ENCODE data around the gene NOS3. TPM values are rescaled to one million over a fixed set of nuclear protein-coding genes. Genes with fewer than 3 reads are reported as not detected.

The NOS3 gene
- polyA plus RNA-seq, 1 donor = 8.7 TPM

GRCh38 chr7:150978126-150978789 lies 12.6 kb upstream of the NOS3 start, which contains the start of gene KCNH2:
TSS of gene KCNH2 (minus strand) at chr7:150978321. CDS start at chr7:150977913, 408 bp downstream.
- peak; percentile 69 for DNase-seq

GRCh38 chr7:150979713-150980390 lies 11.0 kb upstream of the NOS3 start:
- no peak for DNase-seq

GRCh38 chr7:150980663-150981062 lies 10.2 kb upstream of the NOS3 start:
- DNase-seq = no peak

- DNase-seq = no peak
Measured at GRCh38 chr7:150981644-150982043, 9.2 kb upstream of the NOS3 start.

- no peak for DNase-seq
Measured at GRCh38 chr7:150982351-150982750, 8.5 kb upstream of the NOS3 start.

GRCh38 chr7:150983893-150984368 lies 6.9 kb upstream of the NOS3 start:
- DNase-seq = no peak

- DNase-seq = no peak
Measured at GRCh38 chr7:150986099-150986512, 4.7 kb upstream of the NOS3 start.

GRCh38 chr7:150986556-150986955 lies 4.3 kb upstream of the NOS3 start:
- no peak for DNase-seq

GRCh38 chr7:150988230-150989226 lies 2.3 kb upstream of the NOS3 start:
- no peak for DNase-seq

GRCh38 chr7:150989456-150989855 lies 1.4 kb upstream of the NOS3 start:
- DNase-seq = no peak

GRCh38 chr7:150992051-150992640 lies 1.3 kb downstream of the NOS3 start:
- DNase-seq = no peak

GRCh38 chr7:150992833-150993302 lies 2.1 kb downstream of the NOS3 start:
- DNase-seq = no peak

- no peak for DNase-seq
Measured at GRCh38 chr7:150993511-150993910, 2.7 kb downstream of the NOS3 start.

GRCh38 chr7:150994141-150994837 lies 3.5 kb downstream of the NOS3 start:
- no peak for DNase-seq

GRCh38 chr7:150994838-150995510 lies 4.2 kb downstream of the NOS3 start:
- DNase-seq = no peak

GRCh38 chr7:150996376-150997074 lies 5.7 kb downstream of the NOS3 start:
- no peak for DNase-seq

GRCh38 chr7:150997075-150997511 lies 6.3 kb downstream of the NOS3 start:
- DNase-seq = no peak

GRCh38 chr7:150997817-150998216 lies 7.0 kb downstream of the NOS3 start:
- no peak for DNase-seq

GRCh38 chr7:150998341-150998740 lies 7.5 kb downstream of the NOS3 start:
- no peak for DNase-seq

- no peak for DNase-seq
Measured at GRCh38 chr7:150999001-150999400, 8.2 kb downstream of the NOS3 start.
